ENCODE results near the gene SEC23A.
"Not testable (repeated sequence)": the region's sequence is repeated elsewhere in the genome, so short reads cannot be mapped to it uniquely, and the experiment has no call there.

Gene SEC23A

DNA sequence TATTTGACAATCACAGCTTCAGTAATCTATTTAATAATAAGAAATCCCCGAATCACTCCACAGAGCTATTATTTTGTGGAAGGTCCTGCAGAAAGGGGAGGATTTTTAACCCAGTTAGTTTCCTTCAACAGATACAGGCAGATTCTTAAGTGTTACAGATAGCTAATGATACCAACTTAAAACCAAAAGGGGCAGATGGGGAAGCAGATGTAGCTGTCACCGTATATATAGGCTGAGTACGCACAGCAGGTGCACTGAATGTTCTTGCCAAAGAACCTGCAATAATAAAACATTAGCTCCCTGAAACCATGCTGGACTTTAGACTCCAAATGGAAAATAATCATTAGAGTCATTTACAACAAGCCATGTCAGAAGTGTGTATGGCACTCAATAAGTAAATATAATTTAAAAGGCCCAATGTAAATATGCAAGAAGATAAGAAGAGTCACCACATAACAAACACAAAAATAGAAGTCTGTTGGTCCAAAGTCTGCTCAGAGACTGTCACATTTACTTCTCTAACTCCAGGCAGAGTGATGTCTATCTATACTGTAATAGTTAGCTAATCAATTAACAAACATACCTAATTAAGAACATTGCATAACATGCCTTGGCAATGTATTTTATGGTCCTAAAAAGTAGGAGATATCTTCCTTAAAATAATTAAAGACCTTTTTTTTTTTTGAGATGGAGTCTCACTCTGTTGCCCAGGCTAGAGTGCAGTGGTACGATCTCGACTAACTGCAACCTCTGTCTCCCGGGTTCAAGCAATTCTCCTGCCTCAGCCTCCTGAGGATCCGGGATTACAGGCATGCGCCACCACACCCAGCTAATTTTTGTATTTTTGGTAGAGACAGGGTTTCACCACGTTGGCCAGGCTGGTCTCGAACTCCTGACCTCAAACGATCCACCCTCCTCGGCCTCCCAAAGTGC lies 78.8 kb downstream of the SEC23A start:
- no peak for DNase-seq (ENCODE audit: extremely low spot score)
- ChIA-PET CTCF (interaction anchor here (0.9 to 3.4 kb wide), 3 partner anchors 10 to 33 kb away, joined by 3 to 31 read pairs (median 3); no protein-coding TSS in a partner anchor), POLR2A (no interaction called here)
- TF ChIP-seq, protein P1, sequence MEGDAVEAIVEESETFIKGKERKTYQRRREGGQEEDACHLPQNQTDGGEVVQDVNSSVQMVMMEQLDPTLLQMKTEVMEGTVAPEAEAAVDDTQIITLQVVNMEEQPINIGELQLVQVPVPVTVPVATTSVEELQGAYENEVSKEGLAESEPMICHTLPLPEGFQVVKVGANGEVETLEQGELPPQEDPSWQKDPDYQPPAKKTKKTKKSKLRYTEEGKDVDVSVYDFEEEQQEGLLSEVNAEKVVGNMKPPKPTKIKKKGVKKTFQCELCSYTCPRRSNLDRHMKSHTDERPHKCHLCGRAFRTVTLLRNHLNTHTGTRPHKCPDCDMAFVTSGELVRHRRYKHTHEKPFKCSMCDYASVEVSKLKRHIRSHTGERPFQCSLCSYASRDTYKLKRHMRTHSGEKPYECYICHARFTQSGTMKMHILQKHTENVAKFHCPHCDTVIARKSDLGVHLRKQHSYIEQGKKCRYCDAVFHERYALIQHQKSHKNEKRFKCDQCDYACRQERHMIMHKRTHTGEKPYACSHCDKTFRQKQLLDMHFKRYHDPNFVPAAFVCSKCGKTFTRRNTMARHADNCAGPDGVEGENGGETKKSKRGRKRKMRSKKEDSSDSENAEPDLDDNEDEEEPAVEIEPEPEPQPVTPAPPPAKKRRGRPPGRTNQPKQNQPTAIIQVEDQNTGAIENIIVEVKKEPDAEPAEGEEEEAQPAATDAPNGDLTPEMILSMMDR (IDR thresholded peaks at IDR 0.05; ENCODE audit: control extremely low read depth, extremely low read depth, low read depth, missing control alignments), result no peak

DNA sequence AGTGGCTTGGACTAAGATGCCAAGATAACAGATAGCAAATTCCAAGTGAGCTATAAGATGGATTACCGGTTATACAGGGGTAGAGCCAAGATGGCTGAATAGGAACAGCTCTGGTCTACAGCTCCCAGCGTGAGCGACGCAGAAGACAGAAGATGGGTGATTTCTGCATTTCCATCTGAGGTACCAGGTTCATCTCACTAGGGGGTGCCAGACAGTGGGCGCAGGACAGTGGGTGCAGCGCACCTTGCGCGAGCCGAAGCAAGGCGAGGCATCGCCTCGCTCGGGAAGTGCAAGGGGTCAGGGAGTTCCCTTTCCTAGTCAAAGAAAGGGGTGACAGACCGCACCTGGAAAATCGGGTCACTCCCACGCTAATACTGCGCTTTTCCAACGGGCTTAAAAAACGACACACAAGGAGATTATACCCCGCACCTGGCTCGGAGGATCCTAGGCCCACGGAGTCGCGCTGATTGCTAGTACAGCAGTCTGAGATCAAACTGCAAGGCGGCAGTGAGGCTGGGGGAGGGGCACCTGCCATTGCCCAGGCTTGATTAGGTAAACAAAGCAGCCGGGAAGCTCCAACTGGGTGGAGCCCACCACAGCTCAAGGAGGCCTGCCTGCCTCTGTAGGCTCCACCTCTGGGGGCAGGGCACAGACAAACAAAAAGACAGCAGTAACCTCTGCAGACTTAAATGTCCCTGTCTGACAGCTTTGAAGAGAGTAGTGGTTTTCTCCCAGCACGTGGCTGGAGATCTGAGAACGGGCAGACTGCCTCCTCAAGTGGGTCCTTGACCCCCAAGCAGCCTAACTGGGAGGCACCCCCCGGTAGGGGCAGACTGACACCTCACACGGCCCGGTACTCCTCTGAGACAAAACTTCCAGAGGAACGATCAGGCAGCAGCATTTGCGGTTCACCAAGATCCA lies 85.7 kb downstream of the SEC23A start:
- DNase-seq (ENCODE audit: extremely low spot score); POLR2A ChIA-PET: not testable (repeated sequence)
- CTCF ChIA-PET, result interaction anchor here (1.1 to 6.0 kb wide), 6 partner anchors 8 to 1114 kb away, joined by 3 to 68 read pairs (median 12); no protein-coding TSS in a partner anchor

GRCh38 chr14:39016733-39017095 lies 86.3 kb downstream of the SEC23A start:
- ChIA-PET CTCF (interaction anchor here (1.1 to 6.0 kb wide), 10 partner anchors 8 to 1114 kb away, joined by 3 to 68 read pairs (median 10); no protein-coding TSS in a partner anchor), POLR2A (no interaction called here)
- no peak for DNase-seq (ENCODE audit: extremely low spot score)
- TF ChIP-seq, protein P1 (IDR thresholded peaks at IDR 0.05; ENCODE audit: control extremely low read depth, extremely low read depth, low read depth, missing control alignments), result no peak

DNA sequence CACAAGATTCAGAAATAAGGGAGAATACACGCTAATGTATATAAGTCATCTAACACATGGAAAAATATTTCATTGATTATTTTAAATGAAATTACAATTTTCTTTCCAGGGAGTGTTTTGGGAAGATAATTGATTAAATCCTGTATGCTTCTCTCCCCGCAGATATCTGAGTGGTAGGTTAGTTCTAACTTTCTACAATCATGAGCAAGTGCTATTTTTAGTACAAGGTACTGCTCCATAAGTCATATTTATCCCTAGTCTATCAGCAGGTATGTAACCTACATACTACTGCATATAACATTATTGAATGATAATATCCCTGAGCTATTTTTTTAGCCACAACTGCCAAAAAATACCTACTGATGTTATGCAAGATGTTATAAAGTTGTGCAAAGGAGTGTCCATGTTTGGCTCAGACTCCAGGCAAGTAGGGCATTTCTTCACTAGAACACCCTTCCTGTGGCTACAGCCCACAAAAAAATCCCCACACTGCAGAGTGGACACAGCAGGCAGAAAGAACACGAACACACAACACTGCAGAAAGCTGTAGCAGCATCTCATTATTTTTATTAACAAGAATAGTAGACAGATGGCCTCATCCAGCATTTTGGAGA lies 87.0 kb downstream of the SEC23A start:
- CTCF ChIA-PET, result interaction anchor here (1.0 to 6.0 kb wide), 26 partner anchors 9 to 1113 kb away, joined by 3 to 68 read pairs (median 4); no protein-coding TSS in a partner anchor
- TF ChIP-seq, protein P1 (IDR thresholded peaks at IDR 0.05; ENCODE audit: control extremely low read depth, extremely low read depth, low read depth, missing control alignments), result no peak
- DNase-seq (ENCODE audit: extremely low spot score), result no peak
- POLR2A ChIA-PET, result no interaction called here

- TF ChIP-seq, protein P1 (IDR thresholded peaks at IDR 0.05; ENCODE audit: control extremely low read depth, extremely low read depth, low read depth, missing control alignments), result peak; percentile 79
- CTCF ChIA-PET, result interaction anchor here (0.7 to 6.0 kb wide), 26 partner anchors 9 to 1113 kb away, joined by 3 to 68 read pairs (median 4); no protein-coding TSS in a partner anchor
- POLR2A ChIA-PET, result no interaction called here
- DNase-seq (ENCODE audit: extremely low spot score), result peak; percentile 66
These were observed 87.6 kb downstream of the SEC23A start for GRCh38 chr14:39015360-39015961.

DNA sequence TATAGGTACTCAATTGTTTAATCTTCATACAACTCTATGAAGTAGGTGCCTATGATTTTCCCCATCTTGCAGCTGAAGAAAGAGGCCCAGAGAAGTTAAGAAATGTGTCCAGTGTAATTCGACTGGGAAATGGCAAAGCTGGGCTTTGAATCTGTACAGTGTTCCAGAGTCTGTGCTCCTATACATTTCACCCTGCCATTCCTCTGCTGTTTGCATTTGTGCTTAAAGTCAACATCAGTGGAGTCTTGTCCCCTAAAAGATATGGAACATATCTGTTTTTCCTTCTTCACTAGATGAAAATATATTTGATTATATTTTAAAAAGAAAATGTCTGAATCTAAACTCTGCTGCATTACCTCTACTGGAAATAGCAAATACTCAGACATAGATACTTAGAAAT lies 88.6 kb downstream of the SEC23A start:
- no peak for DNase-seq (ENCODE audit: extremely low spot score)
- POLR2A ChIA-PET, result no interaction called here
- TF ChIP-seq, protein P1 (IDR thresholded peaks at IDR 0.05; ENCODE audit: control extremely low read depth, extremely low read depth, low read depth, missing control alignments), result no peak
- CTCF ChIA-PET, result interaction anchor here (0.7 to 6.0 kb wide), 13 partner anchors 9 to 1109 kb away, joined by 3 to 68 read pairs (median 5); no protein-coding TSS in a partner anchor

DNA sequence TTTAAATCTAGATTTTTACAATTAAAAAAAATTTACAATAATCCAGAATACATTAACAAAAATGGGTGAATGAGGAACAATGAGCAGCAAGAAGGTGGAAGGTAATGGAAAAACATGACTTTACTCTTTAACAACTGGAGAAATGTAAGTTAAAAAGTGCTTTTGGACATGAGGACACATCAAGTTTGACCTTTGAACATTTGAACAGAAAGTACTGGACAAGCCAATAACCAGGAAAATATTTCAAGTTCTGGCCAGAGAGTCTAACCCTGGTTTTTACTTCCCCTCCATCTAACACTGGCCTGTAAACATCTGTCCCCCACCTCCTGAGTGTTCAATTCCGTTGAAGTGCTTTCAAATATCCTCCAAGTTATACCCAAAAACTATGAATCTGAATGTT lies 94.1 kb downstream of the SEC23A start:
- POLR2A ChIA-PET; DNase-seq (ENCODE audit: extremely low spot score); CTCF ChIA-PET: not testable (repeated sequence)

Data from GM10248 (cell line).